Measurements from ENCODE around the gene WDR93. TPM values are rescaled to one million over a fixed set of nuclear protein-coding genes. Genes with fewer than 3 reads are reported as not detected.

WDR93 gene
- total RNA-seq = not detected

DNA sequence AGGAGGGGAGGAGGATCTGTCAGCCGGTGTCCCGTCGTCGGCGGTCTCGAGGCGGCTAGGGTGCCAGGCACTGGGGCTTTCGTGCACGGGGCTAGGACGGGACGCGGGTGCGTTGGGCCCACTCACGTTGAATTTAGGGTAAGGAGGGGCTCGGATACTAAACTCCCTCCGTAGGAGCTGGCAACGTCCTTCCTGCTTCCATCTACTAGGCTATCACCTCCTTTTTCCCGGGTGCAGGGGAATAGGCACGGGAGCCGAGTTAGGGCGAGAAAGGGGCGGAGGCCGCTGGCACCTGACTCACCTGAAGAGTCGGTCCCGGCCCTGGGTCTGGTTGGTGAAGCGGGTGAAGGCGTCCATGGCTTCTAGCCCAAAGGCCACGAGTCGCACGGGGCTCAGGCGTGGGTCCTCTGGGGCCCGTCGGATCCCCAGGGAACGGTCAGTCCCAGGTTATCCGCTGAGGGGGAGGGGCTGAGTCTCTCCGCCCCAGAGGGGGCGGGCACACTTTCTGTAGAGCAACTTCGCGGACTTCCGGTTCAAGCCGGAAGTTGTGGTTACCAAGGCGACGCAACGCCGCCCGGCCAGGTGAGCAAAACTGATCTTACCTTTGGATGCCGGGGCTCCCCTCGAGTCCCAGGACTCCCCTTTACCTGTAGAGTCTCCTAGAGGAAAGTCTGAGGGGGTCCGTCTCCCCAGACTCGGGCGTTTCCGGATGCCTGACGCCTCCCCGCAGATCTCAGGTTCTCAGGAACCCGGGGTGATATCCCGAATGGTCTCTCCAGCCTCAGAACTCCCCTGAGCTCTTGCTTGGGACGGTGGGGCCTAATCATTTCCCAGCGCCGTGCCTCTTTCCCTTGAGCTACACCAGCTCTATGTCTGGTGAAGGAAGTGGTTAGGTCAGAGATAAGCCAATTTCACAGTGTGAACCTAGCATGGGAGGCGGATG lies at the start of gene WDR93, which contains the start of gene PEX11A:
TSS of gene WDR93 (plus strand) at position 536 of the 943 bp plus-strand sequence. CDS start 10,936 bp downstream, outside the sequence.
TSS of gene PEX11A (minus strand) at position 479 of the 943 bp plus-strand sequence. CDS start at position 357, 122 bp downstream.
- H3K4me3 Mint-ChIP-seq = peak within 1 kb of the TSS; percentile 78
- ChIA-PET POLR2A (no interaction called here), CTCF (no interaction called here)

DNA sequence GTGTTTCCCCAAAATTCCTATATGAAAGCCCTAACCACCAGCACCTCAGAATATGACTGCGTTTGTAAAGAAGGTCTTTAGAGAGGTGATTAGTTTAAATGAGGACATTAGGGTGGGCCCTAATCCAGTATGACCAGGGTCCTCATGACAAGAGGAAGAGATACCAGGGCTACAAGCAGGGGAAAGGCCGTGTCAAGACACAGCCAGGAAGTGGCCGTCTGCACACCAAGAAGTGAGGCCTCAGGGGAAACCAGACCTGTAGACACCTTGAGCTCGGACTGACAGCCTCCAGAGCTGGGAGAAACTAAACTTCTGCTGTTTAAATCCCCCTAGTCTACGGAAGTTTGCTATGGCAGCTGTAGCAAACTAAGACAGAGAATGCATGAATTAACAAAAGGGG lies 49.6 kb upstream of the WDR93 start:
- H3K27me3 Mint-ChIP-seq = no peaks in the 10 kb centered on the region
- POLR2A ChIA-PET = no interaction called here

More for the DNA sequence above, at the start of gene WDR93, which contains the start of gene PEX11A:
- Mint-ChIP-seq H3K4me1 (peaks cover 17% of the 10 kb centered on the region), H3K27ac (peak within 1 kb of the TSS; percentile 64), H3K36me3 (ENCODE audit: low read depth) (no peaks in the 10 kb centered on the region), H3K9me3 (no peaks in the 10 kb centered on the region), H3K27me3 (no peaks in the 10 kb centered on the region)
- DNase-seq = peak; percentile 82

DNA sequence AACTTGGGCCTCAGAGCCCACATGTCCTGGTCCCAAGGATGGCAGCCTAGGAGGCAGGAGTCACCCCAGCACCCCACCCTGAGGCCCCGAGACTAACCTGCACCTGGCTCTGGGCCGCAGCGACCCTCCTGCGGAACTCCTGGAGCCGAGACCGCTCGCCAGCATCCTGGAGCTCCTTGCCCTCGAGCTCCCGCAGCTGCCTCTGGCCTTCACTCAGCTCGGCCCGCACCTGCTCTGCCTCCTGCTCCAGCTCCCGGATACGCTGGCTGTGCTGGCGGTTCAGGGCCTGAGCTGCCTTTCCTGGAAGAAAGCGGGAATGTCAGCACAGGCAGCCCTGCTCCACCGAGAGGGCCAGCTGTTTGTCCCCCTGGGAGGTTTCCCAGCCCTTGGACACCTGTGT lies 48.5 kb upstream of the WDR93 start:
- H3K4me1 Mint-ChIP-seq = no peaks in the 10 kb centered on the region
- H3K27me3 Mint-ChIP-seq = no peaks in the 10 kb centered on the region
- DNase-seq = no peak
- no peaks in the 10 kb centered on the region for H3K36me3 Mint-ChIP-seq (ENCODE audit: low read depth)
- ChIA-PET POLR2A (no interaction called here), CTCF (no interaction called here)
- H3K4me3 Mint-ChIP-seq = no peak overlapping the region
- no peak overlapping the region for H3K27ac Mint-ChIP-seq
- peaks cover 2% of the 10 kb centered on the region for H3K9me3 Mint-ChIP-seq

More for the DNA sequence above, 49.6 kb upstream of the WDR93 start:
- Mint-ChIP-seq H3K4me1 (no peaks in the 10 kb centered on the region), H3K36me3 (ENCODE audit: low read depth) (no peaks in the 10 kb centered on the region), H3K27ac (no peak overlapping the region), H3K4me3 (no peak overlapping the region), H3K9me3 (peaks cover 2% of the 10 kb centered on the region)
- DNase-seq = no peak
- CTCF ChIA-PET = no interaction called here

DNA sequence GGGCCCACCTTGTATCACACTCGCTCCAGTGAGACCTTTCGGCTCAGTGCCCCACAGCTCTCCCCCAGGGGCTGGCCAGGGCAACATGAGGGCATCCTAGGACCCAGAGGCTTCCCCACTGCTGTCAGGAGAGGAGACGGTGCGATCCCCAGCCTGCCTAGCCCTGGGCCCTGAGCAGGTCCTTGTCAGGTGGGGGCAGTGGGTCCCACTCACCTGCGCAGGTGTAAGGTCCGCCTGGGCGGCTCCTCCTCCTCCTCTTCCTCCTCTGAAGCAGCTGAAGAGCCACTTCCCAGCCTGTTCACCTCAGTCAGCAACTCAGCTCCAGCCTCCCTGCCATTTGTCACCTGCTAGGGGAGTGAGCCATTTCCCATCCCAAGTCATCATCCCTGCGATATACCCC lies 44.9 kb upstream of the WDR93 start:
- POLR2A ChIA-PET = interaction anchor here (0.7 kb wide), 1 partner anchor 9 kb away, joined by 3 read pairs; no protein-coding TSS in a partner anchor
- CTCF ChIA-PET = interaction anchor here (0.6 to 1.5 kb wide), 2 partner anchors 12 to 63 kb away, joined by 4 to 5 read pairs; no protein-coding TSS in a partner anchor
- no peak for DNase-seq
- H3K36me3 Mint-ChIP-seq (ENCODE audit: low read depth) = no peaks in the 10 kb centered on the region
- no peak overlapping the region for H3K27ac Mint-ChIP-seq
- H3K27me3 Mint-ChIP-seq = no peaks in the 10 kb centered on the region
- no peak overlapping the region for H3K4me3 Mint-ChIP-seq
- no peaks in the 10 kb centered on the region for H3K4me1 Mint-ChIP-seq
- no peaks in the 10 kb centered on the region for H3K9me3 Mint-ChIP-seq

DNA sequence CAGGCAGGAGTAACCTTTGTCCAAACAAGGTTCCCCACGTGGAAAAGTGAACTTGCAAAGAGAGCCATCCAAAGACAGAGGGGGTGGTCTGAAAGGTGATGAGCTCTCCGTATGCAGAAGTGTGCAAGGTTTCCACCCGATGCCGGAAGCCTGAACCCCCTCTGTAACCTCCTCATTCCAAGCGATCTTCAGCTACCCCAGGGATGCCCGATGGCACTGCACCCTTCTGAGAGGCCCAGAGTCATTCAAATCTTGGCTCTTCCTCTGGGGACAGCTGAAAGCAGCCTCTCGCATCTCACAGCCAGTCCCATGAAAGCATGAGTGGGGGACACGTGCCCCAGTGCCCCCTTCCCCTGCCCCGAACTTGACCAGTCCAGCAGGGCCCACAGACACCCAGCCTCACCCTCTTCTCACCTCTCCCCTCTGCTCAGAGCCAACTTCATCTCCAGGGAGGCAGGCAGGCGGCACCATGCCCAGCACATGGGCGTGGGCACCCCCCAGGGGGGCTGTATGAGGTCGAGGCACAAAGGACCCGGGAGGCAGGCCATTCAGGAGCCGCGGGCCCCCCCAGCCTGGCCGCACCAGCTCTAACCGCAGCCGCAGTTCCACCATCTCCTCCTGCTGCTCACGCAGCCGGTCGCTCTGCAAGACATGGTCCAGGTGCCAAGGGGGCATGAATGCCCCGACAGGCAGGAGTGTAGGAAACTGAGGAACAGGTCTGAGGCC lies 44.0 kb upstream of the WDR93 start:
- ChIA-PET CTCF (interaction anchor here (0.6 to 1.5 kb wide), 2 partner anchors 11 to 64 kb away, joined by 4 to 5 read pairs; no protein-coding TSS in a partner anchor), POLR2A (no interaction called here)

DNA sequence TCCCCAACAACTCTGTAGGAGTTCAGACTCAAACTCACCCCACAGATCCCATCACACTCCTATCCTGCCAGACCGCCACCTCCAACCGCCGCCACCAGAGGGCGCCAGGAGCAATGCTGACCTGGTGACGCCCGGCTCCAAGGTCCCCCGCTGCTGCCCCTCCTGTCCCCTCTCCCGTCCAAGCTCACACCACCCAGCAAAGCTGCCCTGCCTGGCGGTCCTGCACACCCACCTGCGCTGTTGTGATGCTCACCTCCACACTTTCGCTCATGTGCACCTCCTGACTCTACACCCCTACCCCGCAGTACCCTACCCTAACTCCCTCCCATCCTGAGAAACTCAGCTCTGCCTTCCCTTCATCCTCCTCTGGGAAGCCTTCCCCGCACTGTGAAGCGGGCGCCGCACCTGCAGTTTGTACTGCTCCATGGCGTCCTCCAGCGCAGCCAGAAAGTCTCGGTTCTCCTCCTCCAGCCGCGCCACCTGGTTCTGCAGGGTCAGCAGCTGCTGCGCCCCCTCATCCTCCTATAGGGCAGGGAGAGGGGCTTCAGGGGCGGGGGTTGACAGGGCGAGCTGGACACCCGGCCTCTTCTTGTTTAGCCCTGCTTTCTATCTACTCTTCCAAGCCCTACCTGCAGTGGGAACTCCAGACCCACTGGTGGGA lies 43.3 kb upstream of the WDR93 start:
- Mint-ChIP-seq H3K36me3 (ENCODE audit: low read depth) (no peaks in the 10 kb centered on the region), H3K4me3 (no peak overlapping the region), H3K9me3 (no peaks in the 10 kb centered on the region), H3K27me3 (peaks cover 4% of the 10 kb centered on the region), H3K4me1 (no peaks in the 10 kb centered on the region), H3K27ac (no peak overlapping the region)
- CTCF ChIA-PET = interaction anchor here (0.6 to 1.1 kb wide), 4 partner anchors 11 to 526 kb away, joined by 3 to 9 read pairs (median 3); no protein-coding TSS in a partner anchor
- POLR2A ChIA-PET = no interaction called here
- DNase-seq = peak; percentile 70

More for the DNA sequence above, 44.0 kb upstream of the WDR93 start:
- Mint-ChIP-seq H3K27ac (no peak overlapping the region), H3K36me3 (ENCODE audit: low read depth) (no peaks in the 10 kb centered on the region), H3K27me3 (no peaks in the 10 kb centered on the region), H3K4me1 (no peaks in the 10 kb centered on the region), H3K4me3 (no peak overlapping the region), H3K9me3 (no peaks in the 10 kb centered on the region)
- DNase-seq = no peak

DNA sequence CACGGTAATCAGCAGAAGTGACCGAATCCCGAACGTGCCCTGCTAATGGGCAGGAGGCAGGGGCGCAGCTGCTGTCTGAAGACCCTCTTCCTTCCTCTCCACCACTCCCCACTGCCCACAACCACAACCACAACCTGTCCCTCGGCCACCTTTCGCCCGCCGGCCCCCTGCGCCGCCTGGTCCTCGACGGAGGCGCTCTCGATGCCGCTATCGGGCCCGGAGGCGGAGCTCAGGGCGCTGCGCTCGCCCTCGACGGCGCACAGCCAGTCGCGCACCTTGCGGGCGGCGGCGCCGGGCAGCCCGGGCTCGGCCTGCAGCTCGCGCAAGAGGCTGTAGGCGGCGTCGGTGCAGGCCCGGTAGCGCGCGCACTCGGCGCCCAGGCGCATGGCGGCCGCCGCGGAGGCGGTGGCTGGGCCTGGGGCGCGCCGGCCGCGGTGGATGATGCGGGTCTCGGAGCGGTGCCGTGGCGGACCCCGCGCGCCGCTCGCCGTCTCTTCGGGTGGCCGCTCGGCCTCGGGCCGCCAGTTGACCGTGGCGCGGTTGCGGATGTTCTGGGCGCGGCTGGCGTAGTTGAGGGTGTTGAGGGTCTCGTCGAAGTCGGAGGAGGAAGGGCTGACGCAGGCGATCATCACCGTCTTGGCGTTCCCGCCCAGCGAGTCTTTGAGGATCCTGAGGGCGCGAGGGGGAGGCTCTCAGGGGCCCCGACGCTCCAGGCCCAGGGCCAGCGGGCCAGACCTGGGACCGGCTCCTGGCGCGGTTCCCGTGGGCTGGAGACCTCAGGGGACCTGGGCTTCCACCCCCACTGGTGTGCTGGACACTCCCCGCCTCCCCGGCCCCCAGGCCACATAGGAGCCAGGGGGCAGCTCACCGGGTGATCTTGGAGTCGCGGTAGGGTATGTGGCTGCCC lies 42.3 kb upstream of the WDR93 start:
- CTCF ChIA-PET = interaction anchor here (0.7 to 1.6 kb wide), 4 partner anchors 10 to 92 kb away, joined by 3 to 9 read pairs (median 3); no protein-coding TSS in a partner anchor
- peaks cover 9% of the 10 kb centered on the region for H3K27me3 Mint-ChIP-seq
- H3K36me3 Mint-ChIP-seq (ENCODE audit: low read depth) = no peaks in the 10 kb centered on the region
- H3K27ac Mint-ChIP-seq = no peak overlapping the region
- POLR2A ChIA-PET = no interaction called here
- H3K4me1 Mint-ChIP-seq = no peaks in the 10 kb centered on the region
- DNase-seq = no peak
- no peak overlapping the region for H3K4me3 Mint-ChIP-seq
- H3K9me3 Mint-ChIP-seq = no peaks in the 10 kb centered on the region

DNA sequence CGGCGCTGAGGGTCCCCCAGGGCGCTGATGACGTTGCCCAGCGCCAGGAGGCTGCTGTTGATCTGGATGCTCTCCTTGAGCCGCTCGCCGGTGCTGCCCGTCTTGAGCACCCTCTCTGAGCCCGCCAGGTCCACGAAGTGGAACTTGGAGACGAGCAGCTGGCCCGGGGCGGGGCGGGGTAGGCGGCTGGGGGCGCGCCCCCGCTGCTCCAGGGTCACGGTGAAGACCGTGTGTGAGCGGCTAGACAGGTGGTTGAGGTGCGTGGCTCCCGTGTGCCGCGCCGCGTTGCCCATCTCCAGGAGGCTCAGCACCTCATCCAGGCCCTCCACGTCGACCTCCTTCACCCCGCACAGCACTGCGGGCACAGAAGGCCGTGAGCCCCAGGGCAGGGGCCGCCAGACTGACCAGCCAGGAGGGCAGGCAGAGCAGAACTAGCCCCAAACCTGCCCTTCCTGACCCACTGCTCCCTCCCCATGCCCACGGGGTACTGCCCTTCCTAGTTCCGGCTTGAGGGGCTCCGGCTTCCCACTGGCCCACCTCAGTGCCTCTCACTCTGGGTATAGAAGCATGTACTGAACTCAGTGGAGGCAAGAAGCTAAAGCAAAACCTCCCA lies 41.5 kb upstream of the WDR93 start:
- no peak overlapping the region for H3K27ac Mint-ChIP-seq
- H3K4me1 Mint-ChIP-seq = no peaks in the 10 kb centered on the region
- ChIA-PET CTCF (interaction anchor here (1.6 kb wide), 1 partner anchor 91 kb away, joined by 3 read pairs; no protein-coding TSS in a partner anchor), POLR2A (no interaction called here)
- no peak for DNase-seq
- H3K36me3 Mint-ChIP-seq (ENCODE audit: low read depth) = no peaks in the 10 kb centered on the region
- no peaks in the 10 kb centered on the region for H3K9me3 Mint-ChIP-seq
- peaks cover 10% of the 10 kb centered on the region for H3K27me3 Mint-ChIP-seq
- H3K4me3 Mint-ChIP-seq = no peak overlapping the region

DNA sequence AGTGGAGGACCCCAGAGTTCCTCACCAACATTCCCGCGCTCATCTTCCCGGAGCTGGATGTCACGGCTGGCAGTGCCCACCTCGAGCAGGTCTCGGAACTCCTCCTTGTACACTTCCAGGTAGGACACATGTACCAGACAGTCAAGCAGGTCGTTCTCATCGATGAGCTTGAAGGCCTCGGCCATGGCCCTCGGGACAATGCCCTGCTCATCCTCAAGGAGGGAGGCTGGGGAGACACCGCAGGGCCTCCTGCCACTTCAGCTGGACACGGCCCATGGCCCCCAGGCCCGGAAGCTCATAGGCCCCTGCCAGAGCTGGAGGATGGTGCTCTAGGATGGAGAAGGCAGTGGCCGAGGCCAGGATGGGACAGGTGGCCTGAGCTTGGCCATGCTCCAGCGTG lies 40.9 kb upstream of the WDR93 start:
- Mint-ChIP-seq H3K27ac (no peak overlapping the region), H3K9me3 (no peaks in the 10 kb centered on the region), H3K36me3 (ENCODE audit: low read depth) (no peaks in the 10 kb centered on the region), H3K27me3 (peaks cover 16% of the 10 kb centered on the region), H3K4me3 (no peak overlapping the region), H3K4me1 (peaks cover 5% of the 10 kb centered on the region)
- POLR2A ChIA-PET = no interaction called here
- DNase-seq = no peak
- CTCF ChIA-PET = no interaction called here

DNA sequence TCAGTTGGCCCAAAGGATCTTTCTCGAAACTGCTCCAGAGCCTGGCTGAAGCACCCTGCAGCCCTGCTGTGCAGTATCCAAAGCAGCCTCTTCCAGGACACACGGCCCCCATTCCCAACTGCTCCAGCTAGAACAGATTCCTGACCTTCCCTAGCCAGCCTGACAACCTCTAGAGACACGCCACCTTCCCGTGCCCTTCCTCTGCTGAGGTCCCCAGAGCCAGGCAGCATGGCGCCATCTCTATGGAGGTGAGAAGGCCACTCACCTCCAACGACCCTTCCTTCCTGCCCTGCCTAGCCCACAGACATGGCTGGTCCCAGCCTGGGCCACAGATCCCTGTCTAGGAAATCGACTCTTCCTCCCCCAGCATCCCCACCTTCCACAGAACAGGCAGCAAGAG lies 38.5 kb upstream of the WDR93 start:
- Mint-ChIP-seq H3K36me3 (ENCODE audit: low read depth) (no peaks in the 10 kb centered on the region), H3K27me3 (peaks cover 33% of the 10 kb centered on the region), H3K4me1 (peaks cover 14% of the 10 kb centered on the region), H3K4me3 (no peak overlapping the region), H3K9me3 (no peaks in the 10 kb centered on the region), H3K27ac (no peak overlapping the region)
- ChIA-PET CTCF (no interaction called here), POLR2A (no interaction called here)
- DNase-seq = no peak

DNA sequence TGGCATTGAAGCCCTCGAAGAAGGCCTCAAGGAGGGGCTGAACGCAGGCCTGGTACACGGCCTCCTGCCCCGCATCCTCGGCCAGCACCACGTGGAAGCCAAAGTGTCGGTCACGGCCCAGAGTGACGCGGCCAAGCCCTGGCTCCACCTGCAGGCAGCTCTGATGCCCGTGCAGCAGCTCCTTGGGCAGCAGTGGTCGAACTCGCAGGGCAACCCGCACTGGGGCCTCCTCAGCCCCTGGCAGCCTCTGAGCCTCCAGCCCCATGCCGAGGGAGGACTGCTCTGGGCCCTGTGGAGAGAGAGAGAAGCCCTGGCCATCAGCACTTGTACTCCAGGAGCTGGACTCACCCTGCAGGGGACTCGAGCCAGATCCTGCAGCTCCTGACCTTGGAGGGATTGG lies 37.9 kb upstream of the WDR93 start:
- no peaks in the 10 kb centered on the region for H3K9me3 Mint-ChIP-seq
- no peaks in the 10 kb centered on the region for H3K36me3 Mint-ChIP-seq (ENCODE audit: low read depth)
- CTCF ChIA-PET = no interaction called here
- POLR2A ChIA-PET = no interaction called here
- no peak overlapping the region for H3K27ac Mint-ChIP-seq
- no peak overlapping the region for H3K4me3 Mint-ChIP-seq
- no peak for DNase-seq
- peaks cover 37% of the 10 kb centered on the region for H3K27me3 Mint-ChIP-seq
- H3K4me1 Mint-ChIP-seq = peaks cover 14% of the 10 kb centered on the region

DNA sequence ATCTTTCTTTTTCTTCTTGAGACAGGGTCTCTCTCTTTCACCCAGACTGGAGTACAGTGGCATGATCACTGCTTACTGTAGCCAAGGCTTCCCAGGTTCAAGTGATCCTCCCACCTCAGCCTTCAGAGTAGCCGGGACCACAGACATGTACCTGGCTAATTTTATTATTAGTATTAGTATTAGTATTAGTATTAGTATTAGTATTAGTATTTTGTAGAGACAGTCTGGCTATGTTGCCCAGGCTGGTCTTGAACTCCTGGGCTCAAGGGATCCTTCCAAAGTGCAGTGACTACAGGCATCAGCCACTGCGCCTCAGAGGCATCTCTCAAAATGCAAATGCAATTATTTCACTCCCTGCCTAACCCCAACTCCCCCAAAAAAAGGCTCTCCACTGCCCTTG lies 37.0 kb upstream of the WDR93 start:
- peaks cover 14% of the 10 kb centered on the region for H3K4me1 Mint-ChIP-seq
- CTCF ChIA-PET = no interaction called here

More for the DNA sequence above, 37.0 kb upstream of the WDR93 start:
- POLR2A ChIA-PET = no interaction called here
- Mint-ChIP-seq H3K9me3 (no peaks in the 10 kb centered on the region), H3K27me3 (peaks cover 42% of the 10 kb centered on the region), H3K27ac (no peak overlapping the region), H3K4me3 (no peak overlapping the region), H3K36me3 (ENCODE audit: low read depth) (no peaks in the 10 kb centered on the region)
- no peak for DNase-seq
